ENCODE data around the gene NFE2L3. TPM values are rescaled to one million over a fixed set of nuclear protein-coding genes. Genes with fewer than 3 reads are reported as not detected.

NFE2L3 gene
- total RNA-seq, 6 donors from 2014 or later = 5.5 to 13.8 (median 7.0) TPM

GRCh38 chr7:26136831-26137230, 15.2 kb upstream of the NFE2L3 start:
- H3K4me1 ChIP-seq = peaks cover 0 to 4% (median under 1%) of the 10 kb centered on the region in 4 donors
- no peak for DNase-seq
- ATAC-seq (ENCODE audit: low FRiP score in 2 of 2) = no peak
- no peaks in the 10 kb centered on the region for H3K9me3 ChIP-seq
- no peaks in the 10 kb centered on the region for H3K36me3 ChIP-seq
- H3K27me3 ChIP-seq = no peaks in the 10 kb centered on the region
- WGBS, 2 donors = 81 to 89% methylated on average over 4 of the region's 4 CpGs
- TF ChIP-seq POLR2AphosphoS5 (IDR thresholded peaks at IDR 0.05) = no peak
- TF ChIP-seq POLR2A (IDR thresholded peaks at IDR 0.05) = no peak
- no peak for TF ChIP-seq CTCF (IDR thresholded peaks at IDR 0.05)
- no peak for TF ChIP-seq EP300 (IDR thresholded peaks at IDR 0.05)
- no peak overlapping the region for H3K27ac ChIP-seq
- H3K4me3 ChIP-seq = no peak overlapping the region

GRCh38 chr7:26140380-26140779, 11.6 kb upstream of the NFE2L3 start:
- no peaks in the 10 kb centered on the region for H3K27me3 ChIP-seq
- TF ChIP-seq CTCF (IDR thresholded peaks at IDR 0.05) (no peak), POLR2AphosphoS5 (IDR thresholded peaks at IDR 0.05) (no peak), EP300 (IDR thresholded peaks at IDR 0.05) (no peak), POLR2A (IDR thresholded peaks at IDR 0.05) (no peak)
- DNase-seq = no peak
- H3K4me3 ChIP-seq = no peak overlapping the region
- no peaks in the 10 kb centered on the region for H3K36me3 ChIP-seq
- no peaks in the 10 kb centered on the region for H3K9me3 ChIP-seq
- 97 to 100% methylated on average over 1 of the region's 1 CpG for WGBS, 2 donors
- H3K4me1 ChIP-seq = peaks cover 0 to 5% (median 4%) of the 10 kb centered on the region in 4 donors
- no peak overlapping the region for H3K27ac ChIP-seq
- no peak for ATAC-seq (ENCODE audit: low FRiP score in 2 of 2)

- ATAC-seq (ENCODE audit: low FRiP score in 2 of 2) (peak in 1 of 2 donors; percentile 17), DNase-seq (no peak)
- no peak overlapping the region for H3K4me3 ChIP-seq
- no peak for TF ChIP-seq CTCF (IDR thresholded peaks at IDR 0.05)
- H3K27ac ChIP-seq = no peak overlapping the region
- H3K36me3 ChIP-seq = no peaks in the 10 kb centered on the region
- peaks cover 0 to 5% (median 4%) of the 10 kb centered on the region in 4 donors for H3K4me1 ChIP-seq
- WGBS, 2 donors = 77 to 78% methylated on average over 2 of the region's 2 CpGs
- H3K9me3 ChIP-seq = no peaks in the 10 kb centered on the region
- H3K27me3 ChIP-seq = no peaks in the 10 kb centered on the region
These were observed 10.9 kb upstream of the NFE2L3 start for GRCh38 chr7:26141077-26141476.

- H3K4me1 ChIP-seq = peaks cover 0 to 5% (median 4%) of the 10 kb centered on the region in 4 donors
- H3K27ac ChIP-seq = no peak overlapping the region
- no peak for ATAC-seq (ENCODE audit: low FRiP score in 2 of 2)
- H3K36me3 ChIP-seq = no peaks in the 10 kb centered on the region
- H3K9me3 ChIP-seq = no peaks in the 10 kb centered on the region
- no peaks in the 10 kb centered on the region for H3K27me3 ChIP-seq
- TF ChIP-seq POLR2AphosphoS5 (IDR thresholded peaks at IDR 0.05) (no peak), POLR2A (IDR thresholded peaks at IDR 0.05) (no peak), CTCF (IDR thresholded peaks at IDR 0.05) (no peak), EP300 (IDR thresholded peaks at IDR 0.05) (no peak)
- H3K4me3 ChIP-seq = no peak overlapping the region
- no peak for DNase-seq
- WGBS, 2 donors = 45 to 59% methylated on average over 5 of the region's 5 CpGs
These were observed 8.5 kb upstream of the NFE2L3 start for GRCh38 chr7:26143298-26144048.

Measured in upper lobe of left lung (tissue), 6 donors.